ENCODE results near the gene FAAP20. TPM values are rescaled to one million over a fixed set of nuclear protein-coding genes. Genes with fewer than 3 reads are reported as not detected.

FAAP20 gene
- total RNA-seq, 2 experiments from 2014 or later: 48.2 to 54.4 TPM

DNA sequence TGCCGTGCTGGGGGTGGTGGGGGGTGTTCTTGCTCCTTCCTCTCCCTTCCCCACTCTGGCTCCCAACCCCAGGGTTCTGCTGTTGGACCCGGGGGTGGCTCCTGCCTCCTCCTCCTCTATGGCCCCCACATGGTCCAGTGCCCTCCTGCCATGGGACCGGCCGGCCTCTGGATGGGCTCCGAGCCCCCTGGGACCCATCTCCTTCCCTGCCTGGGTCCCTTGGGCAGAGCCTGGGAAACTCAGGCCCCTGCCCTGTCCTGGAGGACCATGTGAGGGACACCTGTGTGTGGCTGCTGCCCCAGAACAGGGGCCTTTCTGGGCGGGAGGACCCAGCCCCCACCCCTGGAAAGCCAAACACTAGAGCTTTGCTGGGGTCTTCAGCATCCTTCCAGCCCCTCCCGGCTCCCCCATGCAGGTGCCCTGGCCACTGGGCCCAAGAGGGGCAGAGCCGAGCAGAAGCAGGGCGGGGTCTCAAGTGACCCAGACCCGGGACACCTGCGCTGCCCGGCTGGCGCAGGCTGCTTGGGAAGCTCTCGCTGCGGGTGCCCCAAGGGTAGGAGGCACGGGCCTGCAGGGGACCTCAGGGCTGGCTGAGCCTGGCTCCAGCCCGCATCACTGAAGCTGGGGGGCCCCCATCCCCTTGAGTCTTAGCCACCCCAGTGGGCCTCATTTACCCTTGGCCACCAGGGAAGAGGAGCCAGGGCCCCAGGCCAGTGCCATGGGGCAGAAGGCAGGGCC is 2.5 kb upstream of the FAAP20 start:
- peaks cover 26% of the 10 kb centered on the region for H3K4me1 Mint-ChIP-seq (ENCODE audit: low read depth)
- intact Hi-C loops (cut with micrococcal nuclease): loop anchor here (5.0 kb wide), 1 partner anchor 330 kb away; the partner anchor contains the start of gene PANK4
- H3K27ac Mint-ChIP-seq: no peak overlapping the region

GRCh38 chr1:2195785-2196184 is 1.2 kb upstream of the FAAP20 start:
- DNase-seq: no peak
- Mint-ChIP-seq H3K4me1 (ENCODE audit: low read depth) (peaks cover 33% of the 10 kb centered on the region), H3K27ac (no peak overlapping the region), H3K27me3 (ENCODE audit: low read depth) (no peaks in the 10 kb centered on the region), H3K36me3 (ENCODE audit: low read depth) (no peaks in the 10 kb centered on the region), H3K9me3 (no peaks in the 10 kb centered on the region), H3K4me3 (no peak overlapping the region)
- CTCF ChIA-PET: interaction anchor here (1.0 to 6.9 kb wide), 8 partner anchors 22 to 196 kb away, joined by 3 to 129 read pairs (median 4); partner anchors contain the start of genes MORN1 and RER1
- intact Hi-C loops (cut with micrococcal nuclease): loop anchor here (1.0 to 5.0 kb wide), 9 partner anchors 37 to 447 kb away; partner anchors contain the start of genes MORN1, PANK4, PEX10 and PRXL2B

More for the DNA sequence above, 2.5 kb upstream of the FAAP20 start:
- Mint-ChIP-seq H3K9me3 (no peaks in the 10 kb centered on the region), H3K27me3 (ENCODE audit: low read depth) (no peaks in the 10 kb centered on the region), H3K36me3 (ENCODE audit: low read depth) (no peaks in the 10 kb centered on the region), H3K4me3 (no peak overlapping the region)
- DNase-seq: no peak
- CTCF ChIA-PET: interaction anchor here (1.6 to 6.9 kb wide), 2 partner anchors 37 to 185 kb away, joined by 4 to 129 read pairs; no protein-coding TSS in a partner anchor

DNA sequence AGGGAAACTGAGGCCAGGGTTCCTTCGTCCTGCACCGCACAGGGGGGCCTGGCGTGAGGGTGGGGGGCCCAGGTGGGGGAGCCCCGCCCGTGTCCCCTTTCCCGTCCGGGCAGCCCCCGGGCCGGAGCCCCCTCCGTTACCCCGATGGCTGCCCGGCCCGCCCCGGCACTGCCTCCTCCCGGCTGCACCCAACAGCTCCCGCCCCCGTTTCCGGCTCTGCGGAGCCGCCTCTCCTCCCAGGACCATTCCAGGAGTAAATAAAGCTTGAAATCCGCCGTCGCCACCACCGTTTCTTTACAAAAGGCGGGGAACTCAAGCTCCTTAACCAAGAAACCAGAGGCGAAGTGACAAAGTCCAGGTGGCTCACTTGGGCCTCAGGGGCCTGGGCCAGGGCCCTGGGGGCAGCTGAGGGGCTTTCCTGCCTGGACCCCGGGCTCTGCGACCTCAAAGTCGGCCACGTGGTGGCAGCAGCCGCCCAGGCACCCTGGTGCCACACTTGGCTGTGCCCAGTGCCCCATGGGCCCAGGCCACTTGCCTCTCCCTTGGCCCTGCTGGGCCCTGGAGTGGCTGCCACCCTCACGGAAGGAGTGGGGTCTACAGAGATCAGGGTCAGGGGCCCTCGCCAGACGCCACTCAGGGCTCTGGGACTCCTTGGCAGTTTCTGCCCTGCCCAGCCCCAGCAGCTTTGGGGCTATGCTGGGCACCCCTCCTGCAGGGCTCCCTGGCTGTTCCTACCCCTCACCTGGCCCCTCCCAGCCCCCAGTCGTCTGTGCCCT is 514 bp upstream of the FAAP20 start:
- Mint-ChIP-seq H3K9me3 (no peaks in the 10 kb centered on the region), H3K4me3 (peak overlapping the region; percentile 78), H3K27ac (peak overlapping the region; percentile 93), H3K36me3 (ENCODE audit: low read depth) (no peaks in the 10 kb centered on the region), H3K4me1 (ENCODE audit: low read depth) (peaks cover 35% of the 10 kb centered on the region), H3K27me3 (ENCODE audit: low read depth) (no peaks in the 10 kb centered on the region)
- DNase-seq: peak; percentile 92
- CTCF ChIA-PET: interaction anchor here (0.6 to 6.9 kb wide), 37 partner anchors 9 to 392 kb away, joined by 3 to 129 read pairs (median 4); partner anchors contain the start of genes MORN1, PEX10 and RER1
- intact Hi-C loops (cut with micrococcal nuclease): loop anchor here (1.0 to 5.0 kb wide), 9 partner anchors 37 to 448 kb away; partner anchors contain the start of genes MORN1, PANK4, PEX10 and PRXL2B

DNA sequence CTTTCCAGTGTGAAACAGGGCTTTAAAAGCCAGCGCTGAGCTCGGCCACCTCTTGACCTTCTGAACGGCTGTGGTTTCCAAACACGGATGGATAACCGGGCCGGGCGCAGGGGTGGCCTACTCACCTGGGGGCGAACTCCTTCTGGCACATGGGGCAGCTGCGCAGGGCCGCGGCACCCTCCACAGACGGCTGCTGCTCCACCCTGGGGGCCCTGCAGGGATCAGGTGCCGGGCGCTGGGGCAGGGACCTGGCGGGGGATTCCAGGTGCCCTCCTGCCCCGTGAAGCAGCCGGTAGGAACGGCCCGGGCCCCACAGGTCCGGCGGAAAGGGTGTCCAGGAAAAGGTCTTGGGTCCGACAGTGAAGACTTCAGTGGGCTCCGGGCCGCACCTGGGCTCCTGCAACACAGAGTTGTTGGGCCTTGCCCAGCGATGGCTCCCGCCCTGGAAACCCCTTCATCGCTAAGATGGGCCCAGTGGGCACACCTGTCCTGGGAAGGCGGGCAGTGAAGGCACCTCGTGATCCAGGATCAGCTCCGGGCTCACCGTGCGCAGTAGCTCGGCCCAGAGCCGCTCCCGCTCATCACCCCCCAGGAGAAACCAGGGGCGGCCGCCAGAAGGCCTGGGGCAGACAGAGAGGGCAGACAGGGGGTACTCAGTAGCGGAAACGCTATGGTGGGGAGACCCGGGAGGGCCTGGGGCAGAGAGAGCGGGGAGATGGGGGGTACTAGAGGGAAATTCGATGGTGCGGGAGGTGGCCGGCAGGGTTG is 874 bp downstream of the FAAP20 start:
- H3K4me3 Mint-ChIP-seq: peak overlapping the region; percentile 70
- no peaks in the 10 kb centered on the region for H3K9me3 Mint-ChIP-seq
- CTCF ChIA-PET: interaction anchor here (1.0 kb wide), 1 partner anchor 190 kb away, joined by 4 read pairs; no protein-coding TSS in a partner anchor
- H3K27ac Mint-ChIP-seq: peak overlapping the region; percentile 70
- peaks cover 25% of the 10 kb centered on the region for H3K4me1 Mint-ChIP-seq (ENCODE audit: low read depth)
- intact Hi-C loops (cut with micrococcal nuclease): loop anchor here (2.0 kb wide), 2 partner anchors 393 to 449 kb away; partner anchors contain the start of gene PRXL2B
- no peak for DNase-seq
- H3K36me3 Mint-ChIP-seq (ENCODE audit: low read depth): peaks cover 2% of the 10 kb centered on the region
- H3K27me3 Mint-ChIP-seq (ENCODE audit: low read depth): no peaks in the 10 kb centered on the region

DNA sequence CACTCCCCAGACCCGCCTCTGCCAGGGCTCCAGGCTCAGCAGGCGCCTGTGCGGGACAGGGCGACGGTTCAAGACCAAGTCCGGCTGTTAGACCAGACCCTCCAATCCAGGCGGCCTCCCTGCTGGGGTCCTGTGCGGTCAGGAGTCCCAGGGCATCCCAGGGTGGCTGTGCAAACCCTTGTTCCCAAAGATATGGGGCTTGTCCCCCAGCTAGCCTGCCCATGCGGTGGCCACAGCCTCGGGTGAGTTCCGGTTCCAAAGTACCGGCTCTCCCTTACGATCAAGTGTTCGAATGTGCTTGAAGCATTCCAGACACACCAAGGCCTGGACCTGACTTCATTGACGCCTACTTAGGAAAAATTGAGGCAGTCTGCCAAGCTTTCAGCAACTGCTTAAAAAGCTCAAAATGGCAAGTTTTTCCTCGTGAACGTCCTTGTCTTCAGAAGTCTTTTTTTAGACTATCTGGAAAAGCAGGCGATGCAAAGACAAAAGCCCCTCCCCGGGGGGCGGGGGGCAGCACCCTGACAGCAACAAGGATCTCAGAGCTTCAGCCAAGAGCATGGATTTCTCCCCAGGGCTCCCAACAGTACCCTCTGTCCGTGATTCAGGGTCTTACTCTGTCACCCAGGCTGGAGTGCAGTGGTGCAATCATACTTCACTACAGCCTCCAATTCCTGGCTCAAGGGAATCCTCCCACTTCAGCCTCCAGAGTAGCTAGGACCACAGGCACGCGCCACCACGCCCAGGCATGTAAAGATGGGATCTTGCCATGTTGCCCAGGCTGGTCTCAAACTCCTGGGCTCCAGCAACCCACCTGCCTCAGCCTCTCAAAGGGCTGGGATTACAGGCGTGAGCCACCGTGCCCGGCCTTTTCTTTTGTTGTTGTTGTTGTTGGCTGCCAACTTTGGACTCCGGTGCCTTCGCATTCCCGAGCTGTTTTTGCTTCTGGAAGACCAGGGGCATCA is 2.3 kb downstream of the FAAP20 start:
- Mint-ChIP-seq H3K9me3 (no peaks in the 10 kb centered on the region), H3K4me3 (peak overlapping the region; percentile 59), H3K27ac (no peak overlapping the region), H3K36me3 (ENCODE audit: low read depth) (peaks cover 2% of the 10 kb centered on the region), H3K4me1 (ENCODE audit: low read depth) (peaks cover 25% of the 10 kb centered on the region), H3K27me3 (ENCODE audit: low read depth) (no peaks in the 10 kb centered on the region)
- CTCF ChIA-PET: interaction anchor here (0.8 to 1.3 kb wide), 2 partner anchors 18 to 189 kb away, joined by 3 read pairs; no protein-coding TSS in a partner anchor
- no peak for DNase-seq
- intact Hi-C loops (cut with micrococcal nuclease): no loop called here

DNA sequence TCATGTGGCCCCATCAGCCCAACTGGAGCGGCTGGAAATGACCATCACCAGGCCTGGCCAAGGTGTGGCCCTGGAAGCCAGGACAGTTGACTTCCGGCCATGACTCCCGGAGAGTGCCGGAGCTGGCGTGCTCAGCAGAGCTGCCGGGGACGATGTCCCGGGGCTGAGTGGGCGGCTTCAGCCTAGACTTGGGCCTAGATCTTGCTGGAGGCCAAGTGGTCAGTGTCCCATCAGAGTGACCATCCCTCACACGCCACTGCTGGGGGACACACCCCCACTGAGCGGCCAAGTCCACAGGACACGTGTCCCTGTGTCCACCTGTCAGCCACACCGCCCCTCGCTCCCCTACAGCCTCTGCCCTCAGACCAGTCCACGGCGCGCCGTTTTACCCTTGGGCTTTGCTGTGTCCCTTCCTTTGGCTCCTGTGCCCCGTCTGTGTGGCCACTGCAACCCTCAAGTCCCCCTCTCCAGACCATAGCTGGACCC is 4.0 kb downstream of the FAAP20 start:
- Mint-ChIP-seq H3K9me3 (no peaks in the 10 kb centered on the region), H3K4me1 (ENCODE audit: low read depth) (peaks cover 25% of the 10 kb centered on the region), H3K4me3 (peak overlapping the region; percentile 34), H3K27ac (no peak overlapping the region), H3K27me3 (ENCODE audit: low read depth) (no peaks in the 10 kb centered on the region), H3K36me3 (ENCODE audit: low read depth) (peaks cover 4% of the 10 kb centered on the region)
- peak; percentile 11 for DNase-seq
- intact Hi-C loops (cut with micrococcal nuclease): no loop called here
- CTCF ChIA-PET: interaction anchor here (0.6 to 1.8 kb wide), 3 partner anchors 10 to 192 kb away, joined by 3 to 7 read pairs (median 3); no protein-coding TSS in a partner anchor

DNA sequence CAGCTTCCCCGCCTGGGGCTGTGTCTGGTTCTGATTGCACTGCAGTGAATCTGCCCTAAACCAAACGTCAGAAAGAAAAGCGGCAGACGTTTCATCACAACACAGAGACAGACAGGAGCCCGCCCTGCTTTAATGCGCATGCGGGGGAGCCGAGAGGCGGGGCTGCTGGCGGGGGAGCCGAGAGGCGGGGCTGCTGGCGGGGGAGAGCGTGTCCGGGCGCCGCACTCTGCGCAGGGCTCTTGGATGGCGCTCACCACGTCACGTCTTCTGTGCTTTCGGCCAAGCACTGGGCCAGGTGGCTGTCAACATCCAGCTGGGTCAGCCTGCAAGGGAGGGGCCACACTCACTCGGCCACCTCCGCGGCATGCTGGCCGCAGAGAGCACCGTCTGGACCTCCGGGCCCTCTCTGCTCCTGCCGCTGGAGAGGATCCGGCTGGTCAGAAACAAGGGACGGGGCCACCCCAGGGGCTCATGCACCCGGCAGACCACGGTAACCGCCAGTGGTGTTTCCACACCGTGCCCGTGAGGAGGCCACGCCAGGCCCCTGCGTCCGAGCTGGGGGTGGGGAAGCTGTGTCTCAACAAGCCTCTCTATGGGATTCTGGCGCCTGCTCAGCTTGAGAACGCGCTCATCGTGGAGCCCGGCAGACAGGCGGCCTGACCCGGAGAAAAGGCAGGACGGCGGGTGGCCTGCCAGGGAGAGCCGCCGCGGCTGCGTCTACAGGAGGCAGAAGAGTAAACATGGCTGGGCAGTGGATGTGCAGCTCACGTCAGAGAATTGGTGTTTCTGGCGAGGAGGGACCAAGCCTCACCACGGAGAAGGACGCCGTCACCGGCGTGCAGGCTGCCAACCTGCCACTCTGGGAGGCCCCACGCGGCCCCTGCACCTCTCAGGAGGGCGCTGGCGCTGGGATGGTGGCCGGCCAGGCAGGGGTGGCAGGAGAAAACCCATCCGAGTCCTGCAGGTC is 4.8 kb downstream of the FAAP20 start:
- Mint-ChIP-seq H3K4me1 (ENCODE audit: low read depth) (peaks cover 25% of the 10 kb centered on the region), H3K9me3 (no peaks in the 10 kb centered on the region), H3K4me3 (peak overlapping the region; percentile 74), H3K27me3 (ENCODE audit: low read depth) (no peaks in the 10 kb centered on the region), H3K36me3 (ENCODE audit: low read depth) (peaks cover 6% of the 10 kb centered on the region), H3K27ac (peak overlapping the region; percentile 91)
- peak; percentile 95 for DNase-seq
- intact Hi-C loops (cut with micrococcal nuclease): loop anchor here (1.0 kb wide), 1 partner anchor 56 kb away; no protein-coding TSS in a partner anchor
- CTCF ChIA-PET: interaction anchor here (0.6 to 2.2 kb wide), 6 partner anchors 12 to 245 kb away, joined by 3 to 11 read pairs (median 3); no protein-coding TSS in a partner anchor

GRCh38 chr1:2188336-2188735 is 6.2 kb downstream of the FAAP20 start:
- H3K4me1 Mint-ChIP-seq (ENCODE audit: low read depth): peaks cover 23% of the 10 kb centered on the region
- no peak for DNase-seq
- intact Hi-C loops (cut with micrococcal nuclease): no loop called here
- no peaks in the 10 kb centered on the region for H3K9me3 Mint-ChIP-seq
- H3K27ac Mint-ChIP-seq: no peak overlapping the region
- H3K36me3 Mint-ChIP-seq (ENCODE audit: low read depth): peaks cover 6% of the 10 kb centered on the region
- H3K4me3 Mint-ChIP-seq: peak overlapping the region; percentile 39
- no peaks in the 10 kb centered on the region for H3K27me3 Mint-ChIP-seq (ENCODE audit: low read depth)
- CTCF ChIA-PET: interaction anchor here (2.2 kb wide), 1 partner anchor 14 kb away, joined by 11 read pairs; no protein-coding TSS in a partner anchor

GRCh38 chr1:2187619-2188018 is 7.0 kb downstream of the FAAP20 start:
- Mint-ChIP-seq H3K36me3 (ENCODE audit: low read depth) (peaks cover 6% of the 10 kb centered on the region), H3K4me3 (no peak overlapping the region), H3K9me3 (no peaks in the 10 kb centered on the region), H3K27me3 (ENCODE audit: low read depth) (no peaks in the 10 kb centered on the region), H3K27ac (no peak overlapping the region), H3K4me1 (ENCODE audit: low read depth) (peaks cover 16% of the 10 kb centered on the region)
- CTCF ChIA-PET: no interaction called here
- DNase-seq: no peak
- intact Hi-C loops (cut with micrococcal nuclease): no loop called here

DNA sequence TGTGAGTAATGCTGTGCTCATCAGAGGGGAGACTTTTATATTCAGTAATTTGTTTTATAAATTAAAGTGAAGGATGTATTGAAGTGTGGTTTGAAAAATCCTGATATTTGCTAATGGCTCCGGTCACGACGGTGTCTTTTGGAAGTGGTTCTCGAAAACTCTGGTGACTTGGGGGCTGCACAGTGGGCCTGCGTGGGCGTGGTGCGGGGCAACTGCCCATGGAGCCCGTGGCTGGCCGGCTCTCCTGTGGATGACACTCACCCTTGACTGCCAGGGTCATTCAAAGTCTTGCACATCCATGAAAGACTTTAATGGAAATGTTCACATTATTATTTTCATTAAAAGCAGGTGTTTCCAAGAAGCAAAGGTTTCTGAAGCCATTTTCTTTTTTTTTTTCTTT is 7.7 kb downstream of the FAAP20 start:
- Mint-ChIP-seq H3K9me3 (no peaks in the 10 kb centered on the region), H3K27ac (no peak overlapping the region), H3K4me1 (ENCODE audit: low read depth) (peaks cover 14% of the 10 kb centered on the region), H3K36me3 (ENCODE audit: low read depth) (peaks cover 6% of the 10 kb centered on the region), H3K27me3 (ENCODE audit: low read depth) (no peaks in the 10 kb centered on the region), H3K4me3 (no peak overlapping the region)
- intact Hi-C loops (cut with micrococcal nuclease): no loop called here
- DNase-seq: no peak
- CTCF ChIA-PET: no interaction called here

All from activated naive CD4-positive, alpha-beta T cell treated with anti-CD3 and anti-CD28 coated beads for 36 hours (primary cell).